Measurements from ENCODE around the gene USP47.

Gene USP47

DNA sequence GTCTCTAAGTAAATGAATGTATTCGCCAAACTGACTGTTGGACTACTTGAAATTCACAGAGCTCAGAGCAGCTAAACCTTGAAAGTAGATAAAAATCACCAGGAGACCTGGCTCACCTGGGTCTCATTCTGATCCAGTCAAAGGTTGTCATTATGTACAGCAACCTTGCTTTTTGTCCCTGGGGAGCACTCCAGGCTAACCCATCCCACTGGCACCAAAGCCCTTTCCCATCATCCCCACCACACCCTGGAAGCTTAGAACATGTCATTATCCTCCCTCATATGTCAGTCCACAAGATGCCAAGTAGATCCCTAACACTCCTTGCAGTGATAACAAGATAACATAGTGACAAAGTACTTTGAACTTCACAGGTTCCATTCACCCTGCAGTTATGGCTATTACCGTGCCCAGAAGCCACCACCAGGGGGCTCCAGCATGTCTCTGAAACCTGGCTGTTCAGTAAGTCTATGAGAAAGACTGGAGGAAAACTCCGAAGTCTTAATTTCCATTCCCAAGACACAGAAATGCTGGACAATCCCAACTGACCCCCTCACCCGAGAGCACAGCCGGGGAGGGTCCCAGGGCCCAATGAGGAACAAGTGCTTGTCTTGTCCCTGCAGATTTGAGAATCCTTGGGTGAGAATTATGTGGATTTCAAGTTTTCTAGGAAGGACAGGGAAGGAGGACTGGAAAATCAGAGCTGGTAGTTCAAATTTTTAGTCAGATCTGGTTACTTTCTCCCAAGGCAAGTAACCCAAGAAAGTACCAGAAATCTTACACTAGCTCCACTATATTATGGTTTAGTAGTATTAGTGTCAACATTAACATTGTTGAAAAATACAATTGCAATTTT, 43.0 kb upstream of the USP47 start:
- no peaks in the 10 kb centered on the region for H4K20me1 ChIP-seq (ENCODE audit: control insufficient read depth, insufficient read depth, low read depth, low read length)
- H3K4me3 ChIP-seq (ENCODE audit: low read length): no peak overlapping the region
- no peaks in the 10 kb centered on the region for H3K9me2 ChIP-seq (replicated peaks; ENCODE audit: control insufficient read depth, low read length)
- no peaks in the 10 kb centered on the region for H3K4me1 ChIP-seq (ENCODE audit: control insufficient read depth, low read length)
- no peak overlapping the region for H3K27ac ChIP-seq (ENCODE audit: low read depth, low read length)
- no peak for TF ChIP-seq EZH2phosphoT487 (IDR thresholded peaks at IDR 0.05; ENCODE audit: borderline replicate concordance, low read length)
- TF ChIP-seq, protein P1, sequence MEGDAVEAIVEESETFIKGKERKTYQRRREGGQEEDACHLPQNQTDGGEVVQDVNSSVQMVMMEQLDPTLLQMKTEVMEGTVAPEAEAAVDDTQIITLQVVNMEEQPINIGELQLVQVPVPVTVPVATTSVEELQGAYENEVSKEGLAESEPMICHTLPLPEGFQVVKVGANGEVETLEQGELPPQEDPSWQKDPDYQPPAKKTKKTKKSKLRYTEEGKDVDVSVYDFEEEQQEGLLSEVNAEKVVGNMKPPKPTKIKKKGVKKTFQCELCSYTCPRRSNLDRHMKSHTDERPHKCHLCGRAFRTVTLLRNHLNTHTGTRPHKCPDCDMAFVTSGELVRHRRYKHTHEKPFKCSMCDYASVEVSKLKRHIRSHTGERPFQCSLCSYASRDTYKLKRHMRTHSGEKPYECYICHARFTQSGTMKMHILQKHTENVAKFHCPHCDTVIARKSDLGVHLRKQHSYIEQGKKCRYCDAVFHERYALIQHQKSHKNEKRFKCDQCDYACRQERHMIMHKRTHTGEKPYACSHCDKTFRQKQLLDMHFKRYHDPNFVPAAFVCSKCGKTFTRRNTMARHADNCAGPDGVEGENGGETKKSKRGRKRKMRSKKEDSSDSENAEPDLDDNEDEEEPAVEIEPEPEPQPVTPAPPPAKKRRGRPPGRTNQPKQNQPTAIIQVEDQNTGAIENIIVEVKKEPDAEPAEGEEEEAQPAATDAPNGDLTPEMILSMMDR (IDR thresholded peaks at IDR 0.05; ENCODE audit: low read depth, low read length, poor library complexity, severe bottlenecking): peak; percentile 96
- H3K36me3 ChIP-seq (ENCODE audit: control insufficient read depth, low read length): no peaks in the 10 kb centered on the region
- H3F3A ChIP-seq (ENCODE audit: control insufficient read depth, insufficient read depth): no peaks in the 10 kb centered on the region
- H3K9me3 ChIP-seq (ENCODE audit: control insufficient read depth, insufficient read depth, low read length): no peaks in the 10 kb centered on the region
- H3K79me2 ChIP-seq (ENCODE audit: control insufficient read depth, low read length): no peaks in the 10 kb centered on the region
- H3K27me3 ChIP-seq (ENCODE audit: control insufficient read depth, low read length): peaks cover 29% of the 10 kb centered on the region
- no peak overlapping the region for H3K4me2 ChIP-seq (ENCODE audit: low read length)

DNA sequence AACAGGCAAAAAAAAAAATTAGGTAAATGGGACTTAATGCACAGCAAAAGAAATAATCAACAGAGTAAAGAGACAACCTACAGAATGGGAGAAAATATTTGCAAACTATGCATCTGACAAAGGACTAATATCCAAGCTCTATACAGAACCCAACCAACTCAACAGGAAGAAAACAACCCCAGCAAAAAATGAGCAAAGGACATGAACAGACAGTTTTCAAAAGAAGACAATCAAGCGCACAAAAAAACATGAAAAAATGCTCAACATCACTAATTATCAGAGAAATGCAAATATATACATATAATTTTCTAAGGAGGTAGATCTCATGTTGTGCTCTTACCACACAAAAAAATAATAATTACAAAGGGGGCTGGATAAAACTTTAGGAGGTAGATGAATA, 36.5 kb upstream of the USP47 start:
- Histone ChIP-seq H3K9me3 (ENCODE audit: control insufficient read depth, insufficient read depth, low read length) (no peaks in the 10 kb centered on the region), H3K27ac (ENCODE audit: low read depth, low read length) (no peak overlapping the region), H3F3A (ENCODE audit: control insufficient read depth, insufficient read depth) (no peaks in the 10 kb centered on the region), H3K4me3 (ENCODE audit: low read length) (no peak overlapping the region), H3K36me3 (ENCODE audit: control insufficient read depth, low read length) (no peaks in the 10 kb centered on the region), H3K27me3 (ENCODE audit: control insufficient read depth, low read length) (peaks cover 26% of the 10 kb centered on the region; the same call in 1 of the 2 replicates), H3K4me1 (ENCODE audit: control insufficient read depth, low read length) (no peaks in the 10 kb centered on the region), H4K20me1 (ENCODE audit: control insufficient read depth, insufficient read depth, low read depth, low read length) (no peaks in the 10 kb centered on the region), H3K4me2 (ENCODE audit: low read length) (no peak overlapping the region), H3K9me2 (replicated peaks; ENCODE audit: control insufficient read depth, low read length) (no peaks in the 10 kb centered on the region), H3K79me2 (ENCODE audit: control insufficient read depth, low read length) (no peaks in the 10 kb centered on the region)
- TF ChIP-seq, protein P1 (IDR thresholded peaks at IDR 0.05; ENCODE audit: low read depth, low read length, poor library complexity, severe bottlenecking): no peak
- TF ChIP-seq EZH2phosphoT487 (IDR thresholded peaks at IDR 0.05; ENCODE audit: borderline replicate concordance, low read length): no peak

DNA sequence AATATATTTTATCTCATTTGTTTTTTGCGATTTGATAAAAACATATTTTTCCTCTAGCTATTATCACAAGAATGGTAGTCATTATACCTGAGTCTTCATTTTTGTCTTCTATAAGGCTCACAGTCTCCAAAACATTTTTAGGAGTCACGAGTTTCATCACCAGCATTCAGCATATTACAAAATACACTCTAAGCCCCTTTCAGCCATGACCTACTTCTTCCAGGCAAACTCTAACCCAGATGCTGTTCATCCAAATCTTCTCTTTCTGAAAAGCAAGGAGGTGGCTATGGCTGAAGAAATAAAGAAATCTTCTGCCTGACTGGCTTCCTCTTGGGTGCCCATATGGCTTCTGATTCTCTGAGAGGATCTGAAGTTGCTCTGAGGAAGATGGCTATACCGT, 35.7 kb upstream of the USP47 start:
- peaks cover 19% of the 10 kb centered on the region; the same call in 1 of the 2 replicates for H3K27me3 ChIP-seq (ENCODE audit: control insufficient read depth, low read length)
- no peaks in the 10 kb centered on the region for H3K4me1 ChIP-seq (ENCODE audit: control insufficient read depth, low read length)
- H3K9me3 ChIP-seq (ENCODE audit: control insufficient read depth, insufficient read depth, low read length): no peaks in the 10 kb centered on the region
- H3K4me2 ChIP-seq (ENCODE audit: low read length): no peak overlapping the region
- H3K4me3 ChIP-seq (ENCODE audit: low read length): no peak overlapping the region
- H3F3A ChIP-seq (ENCODE audit: control insufficient read depth, insufficient read depth): no peaks in the 10 kb centered on the region
- H4K20me1 ChIP-seq (ENCODE audit: control insufficient read depth, insufficient read depth, low read depth, low read length): no peaks in the 10 kb centered on the region
- TF ChIP-seq EZH2phosphoT487 (IDR thresholded peaks at IDR 0.05; ENCODE audit: borderline replicate concordance, low read length): no peak
- TF ChIP-seq, protein P1 (IDR thresholded peaks at IDR 0.05; ENCODE audit: low read depth, low read length, poor library complexity, severe bottlenecking): no peak
- no peaks in the 10 kb centered on the region for H3K36me3 ChIP-seq (ENCODE audit: control insufficient read depth, low read length)
- H3K79me2 ChIP-seq (ENCODE audit: control insufficient read depth, low read length): no peaks in the 10 kb centered on the region
- H3K9me2 ChIP-seq (replicated peaks; ENCODE audit: control insufficient read depth, low read length): no peaks in the 10 kb centered on the region
- H3K27ac ChIP-seq (ENCODE audit: low read depth, low read length): no peak overlapping the region

Data from DOHH2 (cell line).